Measurements from ENCODE around the gene ELANE.
A peak's percentile ranks its signal among the peaks of the same experiment; 100 is the strongest.
"Not testable (repeated sequence)": the region's sequence is repeated elsewhere in the genome, so short reads cannot be mapped to it uniquely, and the experiment has no call there.

ELANE gene

GRCh38 chr19:881385-882071 is 29.4 kb downstream of the ELANE start:
- no peak for DNase-seq

DNA sequence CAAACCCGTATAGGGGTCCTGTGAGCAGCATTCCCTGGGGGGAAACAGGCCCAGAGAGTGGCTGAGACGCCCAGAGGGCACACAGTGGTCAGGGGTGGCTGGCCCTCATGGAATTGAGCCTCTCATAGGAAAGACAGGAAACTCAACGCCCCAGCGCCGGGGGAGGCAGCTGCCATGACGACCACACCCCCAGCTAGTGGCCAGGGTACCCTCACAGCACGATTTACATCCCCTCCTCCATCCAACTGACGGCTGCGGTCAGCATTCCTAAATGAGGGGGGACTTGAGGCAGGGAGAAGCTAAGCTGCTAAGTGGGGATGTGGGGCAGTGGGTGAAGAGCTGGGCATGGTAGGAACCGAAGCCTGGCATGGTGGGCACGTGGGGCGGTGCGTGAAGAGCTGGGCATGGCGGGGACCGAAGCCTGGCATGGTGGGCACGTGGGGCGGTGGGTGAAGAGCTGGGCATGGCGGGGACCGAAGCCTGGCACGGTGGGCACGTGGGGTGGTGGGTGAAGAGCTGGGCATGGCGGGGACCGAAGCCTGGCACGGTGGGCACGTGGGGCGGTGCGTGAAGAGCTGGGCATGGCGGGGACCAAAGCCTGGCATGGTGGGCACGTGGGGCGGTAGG is 30.9 kb downstream of the ELANE start:
- DNase-seq = no peak

DNA sequence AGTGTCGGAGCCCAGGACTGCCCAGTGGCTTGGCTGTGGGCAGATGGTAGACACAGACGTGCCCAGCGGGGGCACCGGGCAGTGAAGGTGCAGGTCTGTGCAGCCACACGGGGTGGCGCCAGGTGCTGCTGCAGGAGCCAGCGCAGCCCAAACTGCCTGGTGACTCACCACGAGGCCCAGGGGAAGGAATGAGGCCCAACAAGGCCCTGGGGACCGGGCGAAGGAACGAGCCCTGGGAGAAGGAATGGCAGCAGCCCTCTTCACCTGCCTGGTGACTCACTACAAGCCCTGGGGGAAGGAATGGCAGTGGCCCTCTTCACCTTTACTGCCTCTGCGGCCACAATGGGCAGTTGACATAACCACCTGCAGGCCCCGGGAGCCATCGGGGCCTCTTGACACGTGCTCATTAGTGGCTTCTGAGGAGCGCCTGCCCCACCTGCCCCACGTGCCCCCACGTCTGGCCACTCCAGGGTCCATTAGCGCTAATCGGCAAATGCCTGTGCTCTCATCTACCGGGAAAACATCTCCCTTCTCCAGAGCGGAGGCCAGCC is 31.6 kb downstream of the ELANE start:
- no peak for DNase-seq

GRCh38 chr19:884420-885211 is 32.5 kb downstream of the ELANE start:
- DNase-seq = no peak

DNA sequence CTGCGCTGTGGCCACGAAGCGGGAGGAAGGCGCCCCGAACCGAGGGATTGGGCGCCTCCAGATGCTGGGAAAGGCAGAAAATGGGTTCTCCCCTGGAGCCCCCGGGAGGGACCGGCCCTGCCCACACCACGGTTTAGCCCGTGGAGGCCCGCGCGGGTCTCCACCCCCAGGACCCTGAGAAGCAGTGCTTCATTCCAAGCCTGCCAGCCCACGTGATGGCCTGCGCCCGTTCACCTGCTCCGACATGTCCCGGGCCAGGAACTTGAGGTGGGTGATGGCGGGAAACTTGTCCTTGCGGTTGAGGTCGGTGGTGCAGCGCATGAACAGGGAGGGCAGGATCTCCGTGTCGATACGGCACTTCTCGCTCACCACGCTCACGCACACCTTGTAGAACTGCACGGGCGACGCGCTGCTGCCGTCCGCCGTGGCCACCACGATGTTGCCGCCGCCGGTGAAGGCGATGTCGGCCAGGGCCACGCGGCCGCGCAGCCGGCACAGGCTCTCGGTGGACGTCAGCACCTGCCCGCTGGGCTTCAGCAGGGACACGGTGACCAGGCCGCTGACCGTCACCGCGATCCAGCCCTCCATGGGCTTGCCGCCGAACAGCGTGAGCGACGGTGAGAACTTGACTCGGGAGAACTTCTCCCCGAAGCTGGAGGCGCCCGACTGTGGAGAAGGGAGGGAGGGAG is 33.6 kb downstream of the ELANE start:
- DNase-seq = no peak

GRCh38 chr19:887072-887471 is 35.0 kb downstream of the ELANE start:
- DNase-seq = peak; percentile 46

GRCh38 chr19:887599-887998 is 35.5 kb downstream of the ELANE start:
- no peak for DNase-seq

- DNase-seq = no peak
Measured at GRCh38 chr19:888581-889385, 36.7 kb downstream of the ELANE start.

- DNase-seq = no peak
Measured at GRCh38 chr19:889662-890295, 37.7 kb downstream of the ELANE start.

DNA sequence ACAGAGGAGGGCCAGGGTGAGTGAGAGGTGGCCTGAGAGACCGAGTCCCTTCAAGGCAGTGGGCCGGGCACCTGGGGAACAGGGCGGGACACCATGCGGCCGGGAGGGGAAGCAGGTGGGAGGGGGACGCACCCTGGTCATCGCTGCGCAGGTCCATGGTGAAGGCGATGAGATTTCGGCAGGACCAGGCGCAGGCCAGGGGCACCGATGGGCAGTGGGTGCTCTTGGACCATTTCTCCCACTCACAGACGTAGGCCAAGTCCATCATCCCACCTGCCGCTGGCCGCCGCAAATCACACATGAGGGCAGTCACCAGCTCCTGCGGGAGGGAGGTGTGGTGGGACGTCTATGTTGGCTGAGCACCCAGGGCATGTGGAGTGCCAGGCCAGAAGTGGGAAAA is 38.7 kb downstream of the ELANE start:
- no peak for DNase-seq

- DNase-seq = not testable (repeated sequence)
Measured at GRCh38 chr19:891421-892200, 39.5 kb downstream of the ELANE start.

- DNase-seq = no peak
Measured at GRCh38 chr19:892243-892893, 40.3 kb downstream of the ELANE start.

DNA sequence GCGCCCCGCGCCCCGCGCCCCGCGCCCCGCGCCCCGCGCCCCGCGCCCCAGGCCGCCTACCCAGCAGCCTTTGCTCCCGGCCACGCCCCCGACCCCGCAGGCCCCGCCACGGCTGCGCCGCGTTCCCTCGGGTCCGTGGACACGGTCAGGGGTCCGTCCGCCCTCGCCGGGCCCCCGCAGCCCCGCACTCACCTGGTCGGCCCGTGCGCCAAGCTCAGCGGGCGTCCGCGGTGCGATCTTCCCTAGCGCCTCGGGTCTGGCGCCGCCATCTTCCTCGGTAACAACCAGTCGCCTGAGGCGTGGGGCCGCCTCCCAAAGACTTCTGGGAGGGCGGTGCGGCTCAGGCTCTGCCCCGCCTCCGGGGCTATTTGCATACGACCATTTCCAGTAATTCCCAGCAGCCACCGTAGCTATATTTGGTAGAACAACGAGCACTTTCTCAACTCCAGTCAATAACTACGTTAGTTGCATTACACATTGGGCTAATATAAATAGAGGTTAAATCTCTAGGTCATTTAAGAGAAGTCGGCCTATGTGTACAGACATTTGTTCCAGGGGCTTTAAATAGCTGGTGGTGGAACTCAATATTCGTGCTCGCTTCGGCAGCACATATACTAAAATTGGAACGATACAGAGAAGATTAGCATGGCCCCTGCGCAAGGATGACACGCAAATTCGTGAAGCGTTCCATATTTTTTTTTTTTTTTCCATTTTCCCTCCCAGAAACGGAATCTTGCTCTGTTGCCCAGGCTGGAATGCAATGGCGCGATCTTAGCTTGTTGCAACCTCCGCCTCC is 41.0 kb downstream of the ELANE start, which contains the start of the genes MED16 and RNU6-9:
MED16 (minus strand) TSS at position 294 of the 796 bp plus-strand sequence. CDS start 2,056 bp downstream, outside the sequence.
RNU6-9 (plus strand) TSS at position 591 of the 796 bp plus-strand sequence.
- peak; percentile 92 for DNase-seq

DNA sequence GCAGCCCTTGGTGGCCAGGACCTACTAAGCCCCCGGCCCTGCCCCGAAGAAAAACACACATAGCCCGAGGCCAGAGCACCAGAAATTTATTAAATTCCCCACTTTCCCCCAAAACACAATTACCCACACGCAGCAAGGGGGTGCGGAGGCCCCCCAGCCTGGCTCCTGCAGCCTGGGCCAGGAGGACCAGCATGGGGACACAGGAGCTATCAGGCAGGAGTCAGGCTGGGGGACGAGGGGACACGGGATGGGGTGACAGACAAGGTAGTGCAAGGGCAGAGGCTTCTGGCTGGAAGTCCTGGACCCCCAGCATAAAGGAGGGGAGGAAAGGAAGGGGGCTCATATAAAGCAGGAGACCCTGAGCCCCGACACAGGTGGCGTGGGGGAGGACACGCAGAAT is 44.3 kb downstream of the ELANE start:
- no peak for DNase-seq

GRCh38 chr19:896999-897398 is 44.9 kb downstream of the ELANE start:
- no peak for DNase-seq

DNA sequence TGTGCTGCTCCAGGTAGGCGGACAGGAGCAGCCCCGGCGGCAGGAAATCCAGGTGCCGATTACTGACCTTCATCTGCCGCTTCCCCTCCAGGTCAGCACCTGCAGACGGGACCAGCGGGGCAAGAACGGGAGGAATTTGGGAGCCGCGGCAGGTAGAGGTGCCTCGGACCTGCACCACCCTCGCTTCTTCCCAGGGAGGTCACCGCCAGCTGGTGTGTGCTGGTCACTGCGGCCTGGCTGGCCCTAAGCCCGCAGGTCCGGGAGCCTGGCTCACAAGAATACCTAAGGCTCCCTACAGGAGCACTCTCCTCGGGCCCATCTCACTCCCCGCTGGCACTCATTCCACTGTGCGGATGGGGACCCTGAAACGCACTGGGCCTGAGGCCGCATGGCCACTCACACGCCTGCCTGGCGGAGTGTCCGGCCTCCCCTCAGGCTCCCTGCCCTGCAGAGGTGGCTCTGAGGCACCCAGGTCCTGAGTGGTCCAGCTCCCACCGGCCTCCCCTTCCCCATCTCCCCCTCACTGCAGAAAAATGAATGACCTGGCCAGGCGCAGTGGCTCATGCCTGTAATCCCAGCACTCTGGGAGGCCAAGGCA is 45.4 kb downstream of the ELANE start:
- DNase-seq = no peak

DNA sequence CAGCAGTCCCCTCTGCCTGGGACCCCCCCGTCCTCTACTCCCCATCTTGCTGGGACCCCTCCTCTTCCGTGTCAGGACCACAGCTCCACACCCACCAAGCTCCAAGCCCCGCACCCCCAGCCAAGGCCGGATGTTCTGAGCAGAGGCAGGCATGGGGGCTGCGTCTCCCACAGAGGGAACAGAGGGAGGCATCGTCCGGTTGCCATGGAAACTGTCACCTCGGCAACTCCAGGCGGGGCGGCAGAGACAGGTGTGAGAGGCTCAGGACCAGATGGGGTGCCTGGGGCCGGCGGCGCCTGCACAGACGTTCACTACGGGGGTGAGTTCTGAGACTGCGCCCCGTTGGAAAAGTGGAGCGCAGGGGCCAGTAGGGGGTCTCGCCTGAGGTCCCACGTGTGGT is 46.6 kb downstream of the ELANE start:
- no peak for DNase-seq

DNA sequence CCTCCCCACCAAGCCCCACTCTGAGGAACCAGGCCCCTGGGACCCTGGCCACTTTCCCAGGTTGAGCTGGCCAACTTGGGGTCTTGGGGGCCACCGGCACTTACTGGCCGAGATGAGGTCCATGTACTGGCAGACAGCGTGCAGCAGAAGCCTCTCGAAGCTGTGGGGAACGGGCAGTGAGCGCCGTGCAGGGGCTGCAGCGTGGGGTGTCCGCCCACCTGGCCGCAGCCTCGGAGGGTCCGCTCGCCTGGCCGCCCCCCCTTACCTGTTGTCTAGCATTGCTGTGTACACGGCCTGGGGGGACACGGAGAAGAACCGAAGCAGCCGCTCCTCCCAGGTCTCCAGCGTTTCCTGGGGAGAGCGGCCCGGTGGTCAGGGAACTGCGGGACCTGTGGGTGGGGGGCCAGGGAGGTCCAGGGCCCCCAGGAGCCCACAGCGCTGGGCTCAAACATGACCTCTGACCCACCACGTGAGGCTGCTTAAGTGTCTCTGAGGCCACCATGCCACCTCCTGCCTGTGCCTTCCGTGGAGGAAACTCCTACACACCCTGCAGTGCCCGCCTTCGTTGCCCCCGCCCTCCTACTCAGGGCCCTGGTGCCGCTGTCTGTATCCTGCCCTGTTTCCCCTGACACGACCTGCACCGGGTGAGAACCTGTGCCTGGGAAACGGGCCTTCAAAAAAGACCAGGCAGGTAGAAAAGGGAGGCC is 47.4 kb downstream of the ELANE start:
- DNase-seq = no peak
